Posterior cingulate gyrus (tissue), 11 donors: Measurements from ENCODE around the gene MT2A.
A peak's percentile ranks its signal among the peaks of the same experiment; 100 is the strongest.
"Not testable (repeated sequence)": the region's sequence is repeated elsewhere in the genome, so short reads cannot be mapped to it uniquely, and the experiment has no call there.

Experiments used
- DNase-seq, 10 donors: peaks; one replicate each; pipeline versions ENCODE4 v3.0.0 to v3.0.0-alpha.2; 2020 to 2021; ENCODE audit warnings: mixed read lengths in 3 of 10
- intact Hi-C: fragments of 100-400 bp; cut with DNase I; formaldehyde crosslinking; loops from one replicate; pipeline ENCODE4 v1.15.1; 2023

MT2A gene

DNA sequence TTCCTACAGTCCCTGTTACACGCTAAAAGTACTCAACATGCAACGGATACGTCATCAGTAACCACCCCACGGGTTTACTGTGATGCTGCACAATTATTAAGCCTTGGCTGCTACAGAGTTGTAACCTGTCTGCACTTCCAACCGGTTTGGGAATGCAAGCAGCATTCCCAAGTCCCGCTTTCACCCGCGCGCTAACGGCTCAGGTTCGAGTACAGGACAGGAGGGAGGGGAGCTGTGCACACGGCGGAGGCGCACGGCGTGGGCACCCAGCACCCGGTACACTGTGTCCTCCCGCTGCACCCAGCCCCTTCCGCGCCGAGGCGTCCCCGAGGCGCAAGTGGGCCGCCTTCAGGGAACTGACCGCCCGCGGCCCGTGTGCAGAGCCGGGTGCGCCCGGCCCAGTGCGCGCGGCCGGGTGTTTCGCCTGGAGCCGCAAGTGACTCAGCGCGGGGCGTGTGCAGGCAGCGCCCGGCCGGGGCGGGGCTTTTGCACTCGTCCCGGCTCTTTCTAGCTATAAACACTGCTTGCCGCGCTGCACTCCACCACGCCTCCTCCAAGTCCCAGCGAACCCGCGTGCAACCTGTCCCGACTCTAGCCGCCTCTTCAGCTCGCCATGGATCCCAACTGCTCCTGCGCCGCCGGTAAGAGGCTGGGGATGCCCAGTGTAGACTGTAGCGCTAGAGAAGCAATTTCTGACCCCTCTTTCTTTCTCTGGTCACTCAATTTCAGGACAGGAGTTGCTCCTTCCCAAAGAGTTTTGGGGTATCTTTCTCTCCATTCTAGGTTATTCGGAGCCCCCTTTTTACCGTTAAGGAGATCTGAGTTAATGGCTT, at the start of gene MT2A:
TSS of gene MT2A (plus strand) at position 542 of the 833 bp plus-strand sequence. CDS start at position 614, 72 bp downstream.
- peak; percentile 76 to 98 (median 90) for DNase-seq
- intact Hi-C loops: loop anchor here (2.0 to 10.0 kb wide), 2 partner anchors 75 to 163 kb away; partner anchors contain the start of gene MT1X

DNA sequence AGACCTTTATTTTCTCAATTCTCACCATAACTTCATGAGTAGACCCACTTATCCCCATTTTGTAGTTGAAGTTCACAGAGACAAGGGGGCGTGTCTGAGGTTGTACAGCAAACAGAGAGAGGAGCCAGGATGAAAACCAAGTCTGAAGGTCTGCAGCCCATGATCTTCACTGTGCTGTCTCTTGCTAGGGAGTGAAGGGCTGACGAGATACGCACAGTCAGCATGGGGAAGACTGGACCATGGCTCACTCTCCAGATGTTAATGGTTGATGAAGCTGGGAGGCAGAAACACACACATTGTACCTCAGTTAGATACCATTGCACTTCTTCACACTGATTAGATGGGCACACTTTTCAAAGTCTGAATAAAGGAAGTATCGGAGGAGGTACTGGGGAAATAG, 49.3 kb upstream of the MT2A start:
- intact Hi-C loops: no loop called here
- no peak for DNase-seq

GRCh38 chr16:56560447-56560846, 47.9 kb upstream of the MT2A start:
- DNase-seq: no peak
- intact Hi-C loops: no loop called here

- peak in 1 of 10 donors; percentile 52 for DNase-seq
- intact Hi-C loops: no loop called here
Observed at GRCh38 chr16:56561126-56561525, 47.3 kb upstream of the MT2A start.

DNA sequence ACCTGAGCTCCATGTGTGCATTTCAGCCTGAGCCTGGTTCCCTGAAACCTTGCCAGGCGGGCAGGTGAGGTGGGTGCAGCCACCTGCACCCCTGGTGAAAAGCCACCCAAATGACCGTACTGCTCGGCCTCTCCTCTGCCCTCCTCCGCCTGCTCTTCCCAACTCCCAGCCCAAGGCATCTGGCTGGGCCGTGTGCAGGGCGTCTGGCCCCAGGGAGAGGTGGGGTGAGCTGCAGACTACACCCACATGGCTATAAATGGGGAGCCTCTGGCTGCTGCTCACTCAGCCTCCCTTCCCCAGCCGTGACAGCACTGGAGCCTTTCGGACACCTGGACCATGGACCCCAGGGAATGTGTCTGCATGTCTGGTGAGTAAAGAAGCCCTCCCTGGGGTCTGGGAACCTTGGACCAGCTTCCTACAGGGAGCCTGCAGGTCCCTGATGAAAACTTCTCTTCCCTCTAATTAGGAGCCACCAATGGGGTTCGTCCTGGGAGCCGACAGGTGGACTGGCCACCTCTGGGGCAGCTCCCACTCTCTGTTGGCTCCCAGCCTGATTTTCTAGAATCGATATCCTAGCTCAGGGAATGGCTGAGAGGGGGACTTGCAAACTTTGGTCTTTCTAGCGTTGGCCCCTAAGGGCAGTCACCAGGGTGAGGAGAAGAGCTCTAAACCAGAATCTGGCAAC, 43.4 kb upstream of the MT2A start, which contains the start of gene MT4:
TSS of gene MT4 (plus strand) at position 281 of the 685 bp plus-strand sequence. CDS start at position 337, 56 bp downstream.
- intact Hi-C loops: no loop called here
- DNase-seq: no peak

DNA sequence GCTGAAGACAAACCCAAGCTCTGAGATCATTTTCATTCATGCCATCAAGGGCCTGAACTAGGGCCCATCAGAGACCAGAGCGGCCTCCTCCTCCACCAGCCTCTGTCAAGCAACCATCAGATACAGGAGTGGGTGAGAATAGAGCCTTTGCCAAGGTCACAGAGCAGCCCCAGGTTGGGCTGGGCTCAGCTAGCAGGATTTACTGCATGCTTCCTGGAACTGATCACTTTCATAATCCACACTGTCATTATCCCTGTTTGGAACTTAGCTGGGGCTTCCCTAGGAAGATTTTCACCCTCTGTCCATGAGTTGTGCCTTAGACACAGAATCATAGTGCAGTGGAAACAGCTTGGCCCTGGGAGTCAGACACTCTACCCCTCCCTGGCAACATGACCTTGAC, 38.4 kb upstream of the MT2A start:
- DNase-seq: peak in 1 of 10 donors; percentile 47
- intact Hi-C loops: no loop called here

DNA sequence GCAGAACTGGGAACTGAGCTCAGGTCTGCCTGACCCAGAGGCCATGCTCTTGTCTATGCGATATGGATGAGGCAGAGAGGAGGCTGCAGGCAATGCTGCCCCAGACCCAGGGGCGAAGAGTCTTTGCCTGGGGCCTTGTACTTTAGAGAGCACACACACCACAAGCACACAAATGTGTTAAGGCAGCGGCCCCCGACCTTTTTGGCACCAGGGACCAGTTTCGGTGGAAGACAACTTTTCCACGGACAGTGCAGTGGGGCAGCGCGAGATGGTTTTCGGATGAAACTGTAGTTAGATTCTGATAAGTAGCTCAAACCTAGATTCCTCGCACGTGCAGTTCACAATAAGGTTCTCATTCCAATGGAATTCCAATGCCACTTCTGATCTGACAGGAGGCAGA, 36.9 kb upstream of the MT2A start:
- peak in 1 of 10 donors; percentile 53 for DNase-seq
- intact Hi-C loops: no loop called here

DNA sequence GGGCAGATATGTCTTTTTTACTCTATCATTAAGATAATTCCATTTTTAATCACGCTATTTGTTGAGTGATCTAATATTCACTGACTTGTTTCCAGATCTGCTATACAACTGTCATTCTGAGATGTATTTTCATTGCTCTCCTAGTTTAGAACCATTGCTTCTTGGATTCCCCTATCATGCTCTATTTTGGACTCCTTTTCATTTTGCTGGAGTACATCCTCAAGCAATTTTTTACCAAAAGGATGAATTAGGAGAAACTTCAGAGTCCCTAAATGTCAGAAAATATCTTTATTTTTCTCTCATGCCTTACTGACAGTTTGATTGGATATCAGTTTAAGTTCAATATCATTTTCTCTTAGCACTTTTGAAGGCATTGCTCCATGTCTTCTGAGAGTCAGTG, 33.8 kb upstream of the MT2A start:
- no peak for DNase-seq
- intact Hi-C loops: no loop called here

GRCh38 chr16:56576585-56577299, 31.6 kb upstream of the MT2A start:
- DNase-seq: peak in 5 of 10 donors; percentile 50 to 91 (median 63)
- intact Hi-C loops: no loop called here

- intact Hi-C loops: no loop called here
- DNase-seq: no peak
Observed at GRCh38 chr16:56577300-56577625, 31.1 kb upstream of the MT2A start.

DNA sequence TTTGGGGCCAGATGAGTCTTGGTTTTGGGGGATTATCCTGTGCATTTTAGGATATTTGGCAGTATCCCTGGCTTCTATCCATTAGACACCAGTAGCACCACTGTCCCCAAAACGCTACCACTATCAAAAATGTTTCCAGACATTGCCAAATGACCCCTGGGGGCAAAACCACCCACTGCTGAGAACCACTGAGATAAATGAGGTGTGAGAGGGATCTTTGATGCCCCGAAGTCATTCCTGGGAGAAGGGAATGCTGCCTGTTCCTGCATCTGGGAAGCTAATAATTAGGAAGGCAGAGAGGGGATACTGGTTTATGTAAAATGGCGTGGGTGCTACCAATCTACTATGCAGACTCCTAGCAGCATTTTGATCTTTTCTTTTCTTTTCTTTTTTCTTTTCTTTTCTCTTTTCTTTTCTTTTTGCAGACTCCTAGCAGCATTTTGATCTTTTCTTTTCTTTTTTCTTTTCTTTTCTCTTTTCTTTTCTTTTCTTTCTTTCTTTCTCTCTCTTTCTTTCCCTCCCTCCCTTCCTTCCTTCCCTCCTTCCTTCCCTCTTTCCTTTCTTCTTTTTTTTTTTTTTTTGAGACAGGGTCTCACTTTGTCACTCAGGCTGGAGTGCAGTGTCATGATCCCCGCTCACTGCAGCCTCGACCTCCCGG, 27.9 kb upstream of the MT2A start:
- intact Hi-C loops: no loop called here
- DNase-seq: no peak

DNA sequence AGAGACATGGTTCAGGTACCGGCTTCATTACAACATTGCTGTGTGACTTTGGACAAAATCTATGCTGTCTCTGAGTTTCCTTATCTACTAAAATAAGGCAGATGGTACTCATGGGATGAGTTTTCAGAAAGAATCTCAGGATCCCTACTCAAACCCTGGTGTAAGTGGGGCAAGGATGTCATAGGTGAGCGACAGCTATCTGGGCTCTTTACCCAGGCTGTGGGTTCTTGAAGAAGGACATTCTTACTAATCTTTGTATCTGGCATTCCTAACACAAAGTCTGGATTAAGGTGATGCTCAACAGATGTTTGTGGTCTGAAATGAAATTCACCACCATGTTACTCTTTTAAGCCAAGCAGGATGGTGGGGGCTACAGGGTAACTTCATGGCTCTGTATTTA, 25.5 kb upstream of the MT2A start:
- intact Hi-C loops, DNase-seq: not testable (repeated sequence)

GRCh38 chr16:56583351-56584168, 24.8 kb upstream of the MT2A start:
- intact Hi-C loops: no loop called here
- no peak for DNase-seq

DNA sequence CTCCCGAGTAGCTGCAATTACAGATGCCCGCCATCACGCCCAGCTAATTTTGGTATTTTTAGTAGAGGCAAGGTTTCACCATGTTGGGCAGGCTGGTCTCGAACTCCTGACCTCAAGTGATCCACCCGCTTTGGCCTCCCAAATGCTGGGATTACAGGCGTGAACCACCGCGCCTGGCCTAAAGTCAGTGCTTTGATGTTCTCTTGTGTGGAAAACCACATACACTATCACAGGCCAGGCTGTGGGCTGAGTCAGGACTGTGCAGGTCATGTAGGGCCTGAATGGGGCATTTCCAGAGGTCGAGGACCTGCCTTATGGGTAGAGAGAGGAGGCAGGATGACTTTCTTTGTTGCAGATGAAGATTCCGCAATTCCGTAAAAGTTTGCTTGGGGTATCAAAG, 24.1 kb upstream of the MT2A start:
- intact Hi-C loops: no loop called here
- peak in 1 of 10 donors; percentile 66 for DNase-seq

DNA sequence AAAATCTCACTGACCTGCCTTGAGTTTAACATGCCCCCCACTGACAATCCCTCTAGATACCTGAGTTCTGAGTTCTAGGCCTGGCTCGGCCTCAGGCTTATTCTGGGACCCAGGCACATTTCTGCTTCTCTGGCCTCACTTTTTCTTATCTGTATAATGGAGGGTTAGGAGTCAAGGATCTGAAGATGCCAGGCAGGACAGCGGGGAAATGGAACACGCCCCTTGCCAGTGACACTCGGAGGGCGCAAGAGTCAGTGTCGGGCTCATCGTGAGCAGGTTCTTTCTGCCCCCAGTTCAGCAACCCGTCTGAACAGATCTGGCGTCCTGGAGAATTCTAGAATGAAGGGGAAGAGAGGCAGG, 19.6 kb upstream of the MT2A start:
- intact Hi-C loops: no loop called here
- no peak for DNase-seq

- peak; percentile 74 to 98 (median 87) for DNase-seq
Observed at GRCh38 chr16:56589141-56590039, 19.0 kb upstream of the MT2A start, which contains the start of gene MT3. Gene MT3 (plus strand): TSS chr16:56589528. CDS start chr16:56589591, 63 bp downstream.

GRCh38 chr16:56591377-56592060, 16.9 kb upstream of the MT2A start:
- intact Hi-C loops: no loop called here
- DNase-seq: no peak

More at GRCh38 chr16:56589141-56590039, 19.0 kb upstream of the MT2A start, which contains the start of gene MT3:
- intact Hi-C loops: no loop called here
